Mesothelial cell of epicardium (in vitro differentiated cells): Measurements from ENCODE around the gene TTC39B. TPM values are rescaled to one million over a fixed set of nuclear protein-coding genes. Genes with fewer than 3 reads are reported as not detected.

Experiments used
- DNase-seq, 2 experiments: peaks; one replicate each; pipeline ENCODE4 v3.0.0; 2021; ENCODE audit warnings: low spot score in 2 of 2; ENCODE audit not compliant: unreplicated experiment in 2 of 2
- H3K27ac Mint-ChIP-seq: 2 replicates; pipeline ENCODE4 v1.8.0; 2021; ENCODE audit warnings: mixed read lengths
- H3K27me3 Mint-ChIP-seq: 2 replicates; pipeline ENCODE4 v1.8.0; 2021; ENCODE audit warnings: low read depth, mixed read lengths
- H3K36me3 Mint-ChIP-seq: 2 replicates; pipeline ENCODE4 v1.8.0; 2021; ENCODE audit warnings: mixed read lengths
- H3K4me1 Mint-ChIP-seq: 2 replicates; pipeline ENCODE4 v1.8.0; 2021; ENCODE audit warnings: mixed read lengths
- H3K4me3 Mint-ChIP-seq: 2 replicates; pipeline ENCODE4 v1.8.0; 2021; ENCODE audit warnings: mild to moderate bottlenecking, moderate library complexity, mixed read lengths
- H3K9me3 Mint-ChIP-seq: 2 replicates; pipeline ENCODE4 v1.8.0; 2021; ENCODE audit warnings: mixed read lengths
- CTCF ChIP-seq: fragments of 200-600 bp; sonication (generic); IDR thresholded peaks from one replicate; pipeline ENCODE4 v1.5.0; 2021; ENCODE audit warnings: antibody characterized with exemption; ENCODE audit not compliant: unreplicated experiment
- total RNA-seq: library from RNA; stranded (reverse); gene quantifications from 3 replicates; pipeline ENCODE4 v1.2.1, GENCODE V29; 2021

Gene TTC39B
- total RNA-seq, 1 donor from 2014 or later: 6.0 TPM

- Mint-ChIP-seq H3K4me3 (no peak overlapping the region), H3K4me1 (peaks cover 22% of the 10 kb centered on the region), H3K36me3 (no peaks in the 10 kb centered on the region), H3K27ac (no peak overlapping the region), H3K27me3 (no peaks in the 10 kb centered on the region), H3K9me3 (no peaks in the 10 kb centered on the region)
- DNase-seq: no peak
- TF ChIP-seq CTCF: no peak
Observed at GRCh38 chr9:15137658-15138356, 169.2 kb downstream of the TTC39B start.

GRCh38 chr9:15137089-15137488 is 169.9 kb downstream of the TTC39B start:
- no peak for TF ChIP-seq CTCF
- Mint-ChIP-seq H3K27ac (no peak overlapping the region), H3K4me3 (no peak overlapping the region), H3K4me1 (peaks cover 22% of the 10 kb centered on the region), H3K9me3 (no peaks in the 10 kb centered on the region), H3K27me3 (no peaks in the 10 kb centered on the region), H3K36me3 (no peaks in the 10 kb centered on the region)
- no peak for DNase-seq

- H3K4me1 Mint-ChIP-seq: peaks cover 22% of the 10 kb centered on the region
- H3K4me3 Mint-ChIP-seq: no peak overlapping the region
- H3K27ac Mint-ChIP-seq: peak overlapping the region; percentile 43
- no peaks in the 10 kb centered on the region for H3K36me3 Mint-ChIP-seq
- H3K27me3 Mint-ChIP-seq: no peaks in the 10 kb centered on the region
- no peak for DNase-seq
- no peak for TF ChIP-seq CTCF
- no peaks in the 10 kb centered on the region for H3K9me3 Mint-ChIP-seq
Observed at GRCh38 chr9:15136646-15137045, 170.4 kb downstream of the TTC39B start.

GRCh38 chr9:15135164-15135792 is 171.7 kb downstream of the TTC39B start:
- TF ChIP-seq CTCF: peak; percentile 79
- Mint-ChIP-seq H3K27ac (peak overlapping the region; percentile 43), H3K9me3 (no peaks in the 10 kb centered on the region)

GRCh38 chr9:15133488-15133887 is 173.5 kb downstream of the TTC39B start:
- H3K9me3 Mint-ChIP-seq: peaks cover 3% of the 10 kb centered on the region
- H3K36me3 Mint-ChIP-seq: no peaks in the 10 kb centered on the region
- H3K27me3 Mint-ChIP-seq: no peaks in the 10 kb centered on the region
- H3K27ac Mint-ChIP-seq: no peak overlapping the region
- peaks cover 10% of the 10 kb centered on the region for H3K4me1 Mint-ChIP-seq
- no peak for DNase-seq
- H3K4me3 Mint-ChIP-seq: no peak overlapping the region
- TF ChIP-seq CTCF: no peak

More at GRCh38 chr9:15135164-15135792, 171.7 kb downstream of the TTC39B start:
- no peaks in the 10 kb centered on the region for H3K27me3 Mint-ChIP-seq
- no peaks in the 10 kb centered on the region for H3K36me3 Mint-ChIP-seq
- H3K4me1 Mint-ChIP-seq: peaks cover 19% of the 10 kb centered on the region
- peak overlapping the region; percentile 30 for H3K4me3 Mint-ChIP-seq
- DNase-seq: peak; percentile 21 to 74
